T-cell (primary cell): Measurements from ENCODE around the gene ANXA6. TPM values are rescaled to one million over a fixed set of nuclear protein-coding genes. Genes with fewer than 3 reads are reported as not detected.
A peak's percentile ranks its signal among the peaks of the same experiment; 100 is the strongest.

Source experiments
- ATAC-seq, 4 experiments: fragments of 200-7000 bp in 3 of 4; fragments of 150-1000 bp in 1 of 4; cut with Tn5 transposase; replicated peaks in 1 of 4; 1 replicate in 3 of 4; 2 replicates in 1 of 4; pipeline ENCODE4 v1.10.0; 2021; ENCODE audit warnings: moderate library complexity in 3 of 4, mild to moderate bottlenecking in 2 of 4, moderate number of reproducible peaks in 1 of 4
- CTCF ChIA-PET, 2 donors: fragments of 300-600 bp; sonication (Branson Sonifier 250); formaldehyde crosslinking; loops; one replicate each; lab custom pipeline; 2022; ENCODE audit warnings: antibody characterized with exemption in 2 of 2; lab: Charles Lee
- POLR2A ChIA-PET, 2 donors: fragments of 300-600 bp; sonication (Branson Sonifier 250); formaldehyde crosslinking; loops; one replicate each; lab custom pipeline; 2022; ENCODE audit warnings: antibody characterized with exemption in 2 of 2; lab: Charles Lee
- DNase-seq, 35 experiments: peaks; one replicate each; pipeline versions ENCODE4 v3.0.0 to v3.0.0-alpha.2; 2013 to 2023
- H3K27ac ChIP-seq: one replicate; pipeline ENCODE4 v1.5.1; 2013; ENCODE audit warnings: low read length
- H3K27me3 ChIP-seq, 2 experiments: replicated peaks in 1 of 2; 1 replicate in 1 of 2; 2 replicates in 1 of 2; pipeline versions ENCODE4 v1.6.1 to v1.7.0; 2013; ENCODE audit warnings: low read length in 1 of 2, mixed read lengths in 1 of 2; ENCODE audit not compliant: control insufficient read depth in 2 of 2, insufficient read depth in 2 of 2; ENCODE audit errors: extremely low read depth in 1 of 2
- H3K36me3 ChIP-seq, 2 donors: 1 replicate in 1 of 2; 2 replicates in 1 of 2; pipeline versions ENCODE4 v1.6.1 to v1.7.0; 2013; ENCODE audit warnings: low read length in 1 of 2; ENCODE audit not compliant: control insufficient read depth in 2 of 2, insufficient read depth in 1 of 2; ENCODE audit errors: extremely low read depth in 1 of 2
- H3K4me1 ChIP-seq, 2 experiments: 1 replicate in 1 of 2; 2 replicates in 1 of 2; pipeline versions ENCODE4 v1.6.1 to v1.7.0; 2013; ENCODE audit warnings: low read length in 2 of 2, mixed read lengths in 1 of 2; ENCODE audit not compliant: insufficient read depth in 2 of 2, control insufficient read depth in 1 of 2; ENCODE audit errors: extremely low read depth in 1 of 2
- H3K4me3 ChIP-seq, 2 donors: 1 replicate in 1 of 2; 2 replicates in 1 of 2; pipeline versions ENCODE4 v1.5.1 to v1.7.0; 2013; ENCODE audit warnings: mild to moderate bottlenecking in 2 of 2, low read length in 1 of 2, moderate library complexity in 1 of 2; ENCODE audit not compliant: control insufficient read depth in 1 of 2; ENCODE audit errors: extremely low read depth in 1 of 2
- H3K9me3 ChIP-seq: 2 replicates; pipeline ENCODE4 v1.7.0; 2013
- H3K27ac Mint-ChIP-seq, 2 donors: one replicate each; pipeline ENCODE4 v1.8.0; 2020 to 2021; ENCODE audit warnings: mild to moderate bottlenecking in 2 of 2, mixed read lengths in 2 of 2
- H3K27me3 Mint-ChIP-seq, 2 donors: one replicate each; pipeline ENCODE4 v1.8.0; 2021 to 2022; ENCODE audit warnings: mixed read lengths in 2 of 2
- H3K36me3 Mint-ChIP-seq: one replicate; pipeline ENCODE4 v1.8.0; 2021; ENCODE audit warnings: mixed read lengths
- H3K4me1 Mint-ChIP-seq, 3 donors: one replicate each; pipeline ENCODE4 v1.8.0; 2020 to 2022; ENCODE audit warnings: mixed read lengths in 3 of 3, mild to moderate bottlenecking in 1 of 3
- H3K4me3 Mint-ChIP-seq, 3 donors: one replicate each; pipeline ENCODE4 v1.8.0; 2020 to 2022; ENCODE audit warnings: mild to moderate bottlenecking in 3 of 3, mixed read lengths in 3 of 3, moderate library complexity in 3 of 3
- H3K9me3 Mint-ChIP-seq, 3 donors: one replicate each; pipeline ENCODE4 v1.8.0; 2020 to 2022; ENCODE audit warnings: mixed read lengths in 3 of 3
- WGBS: methylation state at CpG from one replicate; pipeline ENCODE4 v1.1.5; 2013; ENCODE audit warnings: missing lambda C conversion rate; ENCODE audit not compliant: insufficient coverage; 5-methylcytosine and 5-hydroxymethylcytosine counted together
- total RNA-seq, 35 experiments: library from RNA in 6 of 35; stranded (reverse) in 6 of 35; fragments of 120-200 nt in 1 of 35; gene quantifications; one replicate each; pipeline versions ENCODE4 v1.2.1 to v1.2.4 and lab custom pipeline; 2013 to 2026

Gene ANXA6
- total RNA-seq, 5 donors from 2014 or later (not counting 1 experiment from before 2014, with no cell fraction given), result 266 to 395 (median 345) TPM

- ChIA-PET CTCF (interaction anchor here (1.1 to 1.6 kb wide), 2 partner anchors 9 to 10 kb away, joined by 4 read pairs; no protein-coding TSS in a partner anchor), POLR2A (no interaction called here)
- DNase-seq (no peak), ATAC-seq (no peak)
- Histone ChIP-seq H3K27ac (no peak overlapping the region), H3K27me3 (no peaks in the 10 kb centered on the region), H3K4me1 (no peaks in the 10 kb centered on the region), H3K36me3 (peaks cover 28 to 100% of the 10 kb centered on the region in 2 donors), H3K9me3 (no peaks in the 10 kb centered on the region), H3K4me3 (no peak overlapping the region)
- H3K4me3 Mint-ChIP-seq, result no peak overlapping the region
- H3K27ac Mint-ChIP-seq, result peak overlapping the region; percentile 70 to 77
- H3K4me1 Mint-ChIP-seq, result peaks cover 0 to 6% (median 4%) of the 10 kb centered on the region in 3 donors
- no peaks in the 10 kb centered on the region for H3K9me3 Mint-ChIP-seq
- H3K36me3 Mint-ChIP-seq, result peaks cover 71% of the 10 kb centered on the region
- 92% methylated on average over 4 of the region's 5 CpGs for WGBS
- no peaks in the 10 kb centered on the region for H3K27me3 Mint-ChIP-seq
These were observed 51.5 kb downstream of the ANXA6 start for GRCh38 chr5:151106043-151106442.

- peak overlapping the region; percentile 43 to 48 for H3K27ac Mint-ChIP-seq
- no peaks in the 10 kb centered on the region for H3K27me3 Mint-ChIP-seq
- H3K36me3 Mint-ChIP-seq, result peaks cover 71% of the 10 kb centered on the region
- CTCF ChIA-PET, result interaction anchor here (1.1 to 1.6 kb wide), 2 partner anchors 10 kb away, joined by 4 read pairs; no protein-coding TSS in a partner anchor
- no peaks in the 10 kb centered on the region for H3K9me3 ChIP-seq
- H3K27me3 ChIP-seq, result no peaks in the 10 kb centered on the region
- H3K4me1 ChIP-seq, result no peaks in the 10 kb centered on the region
- POLR2A ChIA-PET, result no interaction called here
- DNase-seq (no peak), ATAC-seq (no peak)
- no peak overlapping the region for H3K4me3 Mint-ChIP-seq
- peaks cover 30 to 100% of the 10 kb centered on the region in 2 donors for H3K36me3 ChIP-seq
- no peak overlapping the region for H3K27ac ChIP-seq
- peaks cover 0 to 9% (median 7%) of the 10 kb centered on the region in 3 donors for H3K4me1 Mint-ChIP-seq
- H3K4me3 ChIP-seq, result no peak overlapping the region
- WGBS, result 100% methylated on average over 1 of the region's 2 CpGs
- H3K9me3 Mint-ChIP-seq, result no peaks in the 10 kb centered on the region
These were observed 52.0 kb downstream of the ANXA6 start for GRCh38 chr5:151105561-151105960.

GRCh38 chr5:151104795-151105194 is 52.8 kb downstream of the ANXA6 start:
- Mint-ChIP-seq H3K36me3 (peaks cover 69% of the 10 kb centered on the region), H3K27ac (peak overlapping the region; percentile 43 to 58), H3K27me3 (no peaks in the 10 kb centered on the region), H3K9me3 (no peaks in the 10 kb centered on the region), H3K4me3 (no peak overlapping the region), H3K4me1 (peaks cover 3 to 16% (median 13%) of the 10 kb centered on the region in 3 donors)
- CTCF ChIA-PET, result interaction anchor here (1.1 to 1.4 kb wide), 2 partner anchors 10 to 11 kb away, joined by 3 to 4 read pairs; no protein-coding TSS in a partner anchor
- ATAC-seq (no peak), DNase-seq (no peak)
- Histone ChIP-seq H3K4me1 (peaks cover 0 to 5% of the 10 kb centered on the region in 2 experiments), H3K27me3 (no peaks in the 10 kb centered on the region), H3K36me3 (peaks cover 30 to 98% of the 10 kb centered on the region in 2 donors), H3K4me3 (no peak overlapping the region), H3K27ac (no peak overlapping the region), H3K9me3 (no peaks in the 10 kb centered on the region)
- WGBS, result 100% methylated on average over 1 of the region's 5 CpGs
- POLR2A ChIA-PET, result no interaction called here

GRCh38 chr5:151101746-151102145 is 55.8 kb downstream of the ANXA6 start:
- peak overlapping the region; percentile 55 to 74 for H3K27ac Mint-ChIP-seq
- H3K9me3 ChIP-seq, result no peaks in the 10 kb centered on the region
- H3K36me3 ChIP-seq, result peaks cover 27 to 79% of the 10 kb centered on the region in 2 donors
- H3K4me3 ChIP-seq, result no peak overlapping the region
- peaks cover 27 to 46% (median 39%) of the 10 kb centered on the region in 3 donors for H3K4me1 Mint-ChIP-seq
- POLR2A ChIA-PET, result no interaction called here
- WGBS, result 86% methylated on average over 2 of the region's 4 CpGs
- no peaks in the 10 kb centered on the region for H3K27me3 ChIP-seq
- H3K27me3 Mint-ChIP-seq, result no peaks in the 10 kb centered on the region
- H3K36me3 Mint-ChIP-seq, result peaks cover 47% of the 10 kb centered on the region
- CTCF ChIA-PET, result interaction anchor here (0.6 to 1.1 kb wide), 7 partner anchors 19 to 1728 kb away, joined by 3 to 5 read pairs (median 3); no protein-coding TSS in a partner anchor
- no peaks in the 10 kb centered on the region for H3K9me3 Mint-ChIP-seq
- DNase-seq, result no peak
- H3K4me3 Mint-ChIP-seq, result no peak overlapping the region
- no peak for ATAC-seq
- peaks cover 0 to 35% of the 10 kb centered on the region in 2 experiments for H3K4me1 ChIP-seq
- no peak overlapping the region for H3K27ac ChIP-seq

- Mint-ChIP-seq H3K36me3 (peaks cover 41% of the 10 kb centered on the region), H3K9me3 (no peaks in the 10 kb centered on the region), H3K4me1 (peaks cover 33 to 52% (median 45%) of the 10 kb centered on the region in 3 donors), H3K4me3 (no peak overlapping the region), H3K27ac (peak overlapping the region in 1 of 2 donors; percentile 91), H3K27me3 (no peaks in the 10 kb centered on the region)
- Histone ChIP-seq H3K27ac (no peak overlapping the region), H3K27me3 (no peaks in the 10 kb centered on the region), H3K4me3 (no peak overlapping the region), H3K36me3 (peaks cover 24 to 74% of the 10 kb centered on the region in 2 donors), H3K9me3 (no peaks in the 10 kb centered on the region), H3K4me1 (peaks cover 0 to 40% of the 10 kb centered on the region in 2 experiments)
- ChIA-PET POLR2A (interaction anchor here in 1 of 2 donors (0.6 kb wide), 1 partner anchor 70 kb away, joined by 5 read pairs; no protein-coding TSS in a partner anchor), CTCF (interaction anchor here (0.6 kb wide), 3 partner anchors 52 to 1728 kb away, joined by 3 to 5 read pairs (median 4); no protein-coding TSS in a partner anchor)
- 100% methylated on average over 3 of the region's 9 CpGs for WGBS
- ATAC-seq, result no peak
- no peak for DNase-seq
These were observed 56.4 kb downstream of the ANXA6 start for GRCh38 chr5:151101151-151101550.

GRCh38 chr5:151100681-151101080 is 56.9 kb downstream of the ANXA6 start:
- DNase-seq, result no peak
- H3K4me1 ChIP-seq, result peaks cover 0 to 44% of the 10 kb centered on the region in 2 experiments
- POLR2A ChIA-PET, result interaction anchor here in 1 of 2 donors (0.6 kb wide), 1 partner anchor 70 kb away, joined by 5 read pairs; no protein-coding TSS in a partner anchor
- H3K27me3 ChIP-seq, result no peaks in the 10 kb centered on the region
- H3K4me1 Mint-ChIP-seq, result peaks cover 38 to 56% (median 50%) of the 10 kb centered on the region in 3 donors
- peak overlapping the region; percentile 84 to 91 for H3K27ac Mint-ChIP-seq
- CTCF ChIA-PET, result no interaction called here
- H3K4me3 Mint-ChIP-seq, result no peak overlapping the region
- no peak for ATAC-seq
- no peaks in the 10 kb centered on the region for H3K27me3 Mint-ChIP-seq
- 100% methylated on average over 1 of the region's 4 CpGs for WGBS
- H3K36me3 ChIP-seq, result peaks cover 20 to 69% of the 10 kb centered on the region in 2 donors
- no peak overlapping the region for H3K27ac ChIP-seq
- no peaks in the 10 kb centered on the region for H3K9me3 Mint-ChIP-seq
- H3K9me3 ChIP-seq, result no peaks in the 10 kb centered on the region
- H3K36me3 Mint-ChIP-seq, result peaks cover 38% of the 10 kb centered on the region
- H3K4me3 ChIP-seq, result no peak overlapping the region
